ENCODE measurements around the gene TNFAIP8.
"Not testable (repeated sequence)": the region's sequence is repeated elsewhere in the genome, so short reads cannot be mapped to it uniquely, and the experiment has no call there.

The TNFAIP8 gene

GRCh38 chr5:119428166-119428565, 72.3 kb downstream of the TNFAIP8 start:
- not testable (repeated sequence) for DNase-seq

GRCh38 chr5:119428574-119428973, 72.8 kb downstream of the TNFAIP8 start:
- not testable (repeated sequence) for DNase-seq

GRCh38 chr5:119432674-119433237, 76.9 kb downstream of the TNFAIP8 start:
- not testable (repeated sequence) for DNase-seq

- DNase-seq: peak; percentile 66 to 72
These were observed 79.8 kb downstream of the TNFAIP8 start for GRCh38 chr5:119435436-119436132.

GRCh38 chr5:119437785-119438586, 82.2 kb downstream of the TNFAIP8 start:
- not testable (repeated sequence) for DNase-seq

GRCh38 chr5:119438587-119438917, 82.7 kb downstream of the TNFAIP8 start:
- not testable (repeated sequence) for DNase-seq

GRCh38 chr5:119439140-119439631, 83.4 kb downstream of the TNFAIP8 start:
- DNase-seq: no peak

GRCh38 chr5:119439632-119440031, 83.8 kb downstream of the TNFAIP8 start:
- DNase-seq: not testable (repeated sequence)

- not testable (repeated sequence) for DNase-seq
These were observed 88.8 kb downstream of the TNFAIP8 start for GRCh38 chr5:119444643-119445042.

GRCh38 chr5:119445544-119445943, 89.7 kb downstream of the TNFAIP8 start:
- no peak for DNase-seq
